Measurements from ENCODE around the gene WDR48. TPM values are rescaled to one million over a fixed set of nuclear protein-coding genes. Genes with fewer than 3 reads are reported as not detected.

Gene WDR48
- total and polyA plus RNA-seq, 2 experiments from 2014 or later: 27.2 to 54.3 TPM

GRCh38 chr3:39133093-39133490 lies 81.3 kb downstream of the WDR48 start (continued):
- no peak for TF ChIP-seq ZNF462 (CRISPR knock-in tag; IDR thresholded peaks at IDR 0.05)
- TF ChIP-seq JUNB (IDR thresholded peaks at IDR 0.05; ENCODE audit: unreplicated experiment): no peak
- TF ChIP-seq STAT1 (IDR thresholded peaks at IDR 0.05; ENCODE audit: unreplicated experiment): no peak
- TF ChIP-seq EZH2phosphoT487 (IDR thresholded peaks at IDR 0.05; ENCODE audit: unreplicated experiment): no peak
- TF ChIP-seq ZNF114 (CRISPR knock-in tag; IDR thresholded peaks at IDR 0.05): no peak
- no peak for TF ChIP-seq EZH2 (IDR thresholded peaks at IDR 0.05; ENCODE audit: low read depth, unreplicated experiment)
- no peak for TF ChIP-seq REST (IDR thresholded peaks at IDR 0.05; ENCODE audit: unreplicated experiment)
- TF ChIP-seq CREB1 (CRISPR knock-in tag; IDR thresholded peaks at IDR 0.05; ENCODE audit: low read depth): no peak
- TF ChIP-seq NANOG (IDR thresholded peaks at IDR 0.05; ENCODE audit: borderline replicate concordance): no peak

All from GM23338 (cell line).